GM19395 (cell line): ENCODE results near the gene CAMK2A.

Experiments used
- ATAC-seq: cut with Tn5 transposase; IDR thresholded peaks from one replicate; pipeline ENCODE4 v1.9.1; 2021; ENCODE audit warnings: mild to moderate bottlenecking, moderate library complexity; ENCODE audit not compliant: unreplicated experiment

The CAMK2A gene

DNA sequence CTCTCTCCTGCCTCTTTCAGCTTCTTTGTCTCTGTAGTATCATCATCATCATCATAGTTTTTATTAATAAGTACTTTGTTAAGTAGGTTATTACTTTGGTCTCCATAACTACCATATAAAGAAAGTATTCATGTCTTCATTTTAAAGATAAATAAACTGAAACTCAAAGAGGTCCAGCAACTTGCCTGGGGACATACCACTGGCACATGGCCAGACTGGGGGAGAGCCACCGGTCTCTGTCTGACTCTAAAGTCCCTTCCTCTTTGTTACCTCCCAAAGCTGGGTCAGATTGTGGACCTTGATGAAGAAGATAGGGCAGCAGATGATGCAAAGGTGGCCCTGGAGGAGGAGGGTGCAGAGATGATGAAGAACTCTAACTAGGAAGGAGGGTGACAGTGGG is 114.5 kb downstream of the CAMK2A start:
- ATAC-seq = no peak

DNA sequence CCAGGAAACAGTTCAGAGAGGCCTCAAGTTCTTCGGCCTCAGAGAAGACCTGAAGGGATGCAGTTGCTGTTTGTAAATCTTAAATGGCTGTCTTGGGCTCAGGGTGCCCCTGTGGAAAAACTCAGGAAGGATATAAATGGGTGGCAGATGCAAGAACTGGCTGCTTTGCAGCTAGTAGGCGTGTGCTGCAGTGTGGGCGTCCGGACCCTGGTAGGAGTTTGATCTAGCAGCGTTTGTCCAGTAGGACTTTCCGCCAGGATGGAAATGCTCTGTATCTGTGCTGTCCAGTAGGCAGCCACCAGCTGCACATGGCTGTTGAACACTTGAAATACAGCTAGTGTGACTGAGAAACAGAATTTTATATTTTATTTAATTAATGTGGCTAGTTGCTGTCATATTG is 115.3 kb downstream of the CAMK2A start:
- no peak for ATAC-seq

DNA sequence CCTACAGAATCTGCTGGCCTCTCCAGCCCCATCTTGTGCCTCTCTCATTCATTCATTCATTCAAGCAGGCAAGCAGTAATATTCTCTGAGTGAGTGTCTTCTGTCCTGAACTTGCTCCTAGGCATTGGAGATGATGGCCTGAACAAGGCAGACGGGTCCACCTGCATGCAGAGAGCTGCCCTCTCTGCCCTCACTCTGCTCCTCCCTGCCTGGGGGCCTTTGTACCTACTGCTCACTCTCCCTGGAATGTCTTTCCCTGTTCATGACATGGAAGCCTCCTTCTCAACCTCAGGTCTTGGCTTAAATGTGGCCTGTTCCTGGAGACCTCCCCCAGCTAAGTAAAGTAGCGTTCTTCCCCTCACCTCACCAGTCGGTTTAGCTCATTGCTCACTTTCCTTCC is 116.4 kb downstream of the CAMK2A start:
- ATAC-seq = no peak

GRCh38 chr5:150172556-150172955 is 117.0 kb downstream of the CAMK2A start:
- no peak for ATAC-seq

- no peak for ATAC-seq
These were observed 117.4 kb downstream of the CAMK2A start for GRCh38 chr5:150172145-150172544.
